Cardiac fibroblast (primary cell): ENCODE data around the gene TM4SF4.

Experiments used
- DNase-seq, 2 donors: peaks; one replicate each; pipeline versions ENCODE4 v3.0.0 to v3.0.0-alpha.2; 2010; ENCODE audit warnings: low read depth in 2 of 2
- H3K4me3 ChIP-seq, 2 donors: replicated peaks in 1 of 2; 1 replicate in 1 of 2; 2 replicates in 1 of 2; pipeline ENCODE4 v1.5.1; 2011; ENCODE audit warnings: low read depth in 2 of 2, low read length in 2 of 2, mild to moderate bottlenecking in 2 of 2, moderate library complexity in 1 of 2
- CTCF ChIP-seq: IDR thresholded peaks from one replicate; pipeline ENCODE4 v1.5.1; 2011; ENCODE audit warnings: low read depth, mild to moderate bottlenecking, low read length, inconsistent platforms

The TM4SF4 gene

GRCh38 chr3:149528340-149528650 is 53.8 kb downstream of the TM4SF4 start:
- no peak for TF ChIP-seq CTCF
- no peak for DNase-seq
- no peak overlapping the region for H3K4me3 ChIP-seq

GRCh38 chr3:149529099-149529498 is 54.6 kb downstream of the TM4SF4 start:
- no peak for DNase-seq
- TF ChIP-seq CTCF = no peak
- H3K4me3 ChIP-seq = no peak overlapping the region

- DNase-seq = no peak
- no peak overlapping the region for H3K4me3 ChIP-seq
- TF ChIP-seq CTCF = no peak
Observed at GRCh38 chr3:149532489-149533180, 58.1 kb downstream of the TM4SF4 start.

- H3K4me3 ChIP-seq = no peak overlapping the region
- DNase-seq = no peak
- no peak for TF ChIP-seq CTCF
Observed at GRCh38 chr3:149534082-149534481, 59.6 kb downstream of the TM4SF4 start.

GRCh38 chr3:149534671-149535332 is 60.3 kb downstream of the TM4SF4 start:
- H3K4me3 ChIP-seq = no peak overlapping the region

GRCh38 chr3:149535333-149535685 is 60.8 kb downstream of the TM4SF4 start:
- no peak overlapping the region for H3K4me3 ChIP-seq
- no peak for TF ChIP-seq CTCF
- DNase-seq = no peak

More at GRCh38 chr3:149534671-149535332, 60.3 kb downstream of the TM4SF4 start:
- DNase-seq = peak; percentile 53 to 57
- TF ChIP-seq CTCF = no peak
